Mononuclear cell (primary cell): Measurements from ENCODE around the gene NNMT. TPM values are rescaled to one million over a fixed set of nuclear protein-coding genes. Genes with fewer than 3 reads are reported as not detected.

Experiments
- H3K27me3 ChIP-seq: 2 replicates; pipeline ENCODE4 v1.6.0; 2011; ENCODE audit warnings: low read length, control low read depth; ENCODE audit not compliant: insufficient read depth
- H3K4me1 ChIP-seq: 2 replicates; pipeline ENCODE4 v1.5.1; 2011; ENCODE audit warnings: mild to moderate bottlenecking, low read length, control low read depth; ENCODE audit not compliant: insufficient read depth
- H3K4me3 ChIP-seq: 2 replicates; pipeline ENCODE4 v1.5.1; 2011; ENCODE audit warnings: mild to moderate bottlenecking, low read length, moderate library complexity
- H3K9me3 ChIP-seq: 2 replicates; pipeline ENCODE4 v1.5.1; 2011; ENCODE audit warnings: low read depth, mild to moderate bottlenecking, control low read depth, low read length
- total RNA-seq: library from RNA; depleted of rRNA; stranded (reverse); fragments of >200 nt; gene quantifications from one replicate; pipeline ENCODE4 v1.2.3, GENCODE V29; 2012

Gene NNMT
- 0.73 TPM for total RNA-seq

DNA sequence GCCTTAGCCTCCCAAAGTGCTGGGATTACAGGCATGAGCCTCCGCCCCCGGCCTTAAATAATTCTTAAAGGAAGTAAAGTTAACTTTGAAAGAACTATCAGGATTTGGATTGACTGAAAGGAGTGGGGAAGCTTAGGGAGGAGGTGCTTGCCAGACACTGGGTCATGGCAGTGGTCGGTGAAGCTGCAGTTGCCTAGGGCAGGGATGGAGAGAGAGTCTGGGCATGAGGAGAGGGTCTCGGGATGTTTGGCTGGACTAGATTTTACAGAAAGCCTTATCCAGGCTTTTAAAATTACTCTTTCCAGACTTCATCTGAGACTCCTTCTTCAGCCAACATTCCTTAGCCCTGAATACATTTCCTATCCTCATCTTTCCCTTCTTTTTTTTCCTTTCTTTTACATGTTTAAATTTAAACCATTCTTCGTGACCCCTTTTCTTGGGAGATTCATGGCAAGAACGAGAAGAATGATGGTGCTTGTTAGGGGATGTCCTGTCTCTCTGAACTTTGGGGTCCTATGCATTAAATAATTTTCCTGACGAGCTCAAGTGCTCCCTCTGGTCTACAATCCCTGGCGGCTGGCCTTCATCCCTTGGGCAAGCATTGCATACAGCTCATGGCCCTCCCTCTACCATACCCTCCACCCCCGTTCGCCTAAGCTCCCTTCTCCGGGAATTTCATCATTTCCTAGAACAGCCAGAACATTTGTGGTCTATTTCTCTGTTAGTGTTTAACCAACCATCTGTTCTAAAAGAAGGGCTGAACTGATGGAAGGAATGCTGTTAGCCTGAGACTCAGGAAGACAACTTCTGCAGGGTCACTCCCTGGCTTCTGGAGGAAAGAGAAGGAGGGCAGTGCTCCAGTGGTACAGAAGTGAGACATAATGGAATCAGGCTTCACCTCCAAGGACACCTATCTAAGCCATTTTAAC, at the start of gene NNMT:
NNMT (plus strand) TSS at position 724 of the 929 bp plus-strand sequence; CDS start at position 882, 158 bp downstream.
- no peaks in the 10 kb centered on the region for H3K4me1 ChIP-seq
- H3K27me3 ChIP-seq: no peaks in the 10 kb centered on the region
- H3K9me3 ChIP-seq: peaks cover under 1% of the 10 kb centered on the region
- H3K4me3 ChIP-seq: no peak within 1 kb of the TSS

DNA sequence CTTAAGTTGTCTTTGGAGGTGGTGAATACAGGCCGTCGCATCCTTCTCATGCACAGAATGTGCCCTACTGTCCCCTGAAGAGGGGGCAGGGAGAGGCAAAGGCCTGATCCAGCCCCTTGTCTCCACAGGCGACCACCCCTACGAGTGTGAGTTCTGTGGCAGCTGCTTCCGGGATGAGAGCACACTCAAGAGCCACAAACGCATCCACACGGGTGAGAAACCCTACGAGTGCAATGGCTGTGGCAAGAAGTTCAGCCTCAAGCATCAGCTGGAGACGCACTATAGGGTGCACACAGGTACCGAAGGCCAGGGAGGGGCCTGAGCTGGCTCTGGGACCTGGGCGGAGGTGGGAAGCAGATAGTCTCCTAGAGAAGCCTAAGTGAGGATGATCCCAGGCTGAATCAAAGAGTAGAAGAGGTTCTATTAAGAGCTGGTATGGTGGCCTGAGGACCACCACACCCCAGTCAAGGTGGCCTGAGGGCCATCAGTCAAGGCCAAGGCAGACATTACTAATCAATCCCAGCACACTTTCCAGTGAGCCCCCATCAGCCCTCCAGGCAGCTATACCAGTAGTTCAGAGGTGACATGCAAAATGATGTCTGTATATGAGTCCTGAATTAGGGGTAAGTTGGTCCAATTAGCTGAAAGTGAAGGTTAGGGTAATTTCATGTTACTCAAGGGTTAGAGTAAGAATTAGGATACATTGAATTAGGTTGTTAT, 49.0 kb upstream of the NNMT start:
- Histone ChIP-seq H3K4me3 (no peak overlapping the region), H3K4me1 (no peaks in the 10 kb centered on the region), H3K27me3 (no peaks in the 10 kb centered on the region)

DNA sequence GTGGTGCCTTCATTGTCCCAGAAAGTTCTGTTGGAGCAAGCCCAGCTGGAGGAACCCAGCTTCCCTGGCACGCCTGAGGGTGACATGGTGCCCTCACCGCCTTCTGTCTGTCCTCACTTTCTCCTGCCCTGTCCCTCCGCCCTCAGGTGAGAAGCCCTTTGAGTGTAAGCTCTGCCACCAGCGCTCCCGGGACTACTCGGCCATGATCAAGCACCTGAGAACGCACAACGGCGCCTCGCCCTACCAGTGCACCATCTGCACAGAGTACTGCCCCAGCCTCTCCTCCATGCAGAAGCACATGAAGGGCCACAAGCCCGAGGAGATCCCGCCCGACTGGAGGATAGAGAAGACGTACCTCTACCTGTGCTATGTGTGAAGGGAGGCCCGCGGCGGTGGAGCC, 46.0 kb upstream of the NNMT start:
- H3K27me3 ChIP-seq: no peaks in the 10 kb centered on the region
- H3K4me3 ChIP-seq: no peak overlapping the region
- H3K4me1 ChIP-seq: no peaks in the 10 kb centered on the region
- no peaks in the 10 kb centered on the region for H3K9me3 ChIP-seq

More for the DNA sequence above, 49.0 kb upstream of the NNMT start:
- H3K9me3 ChIP-seq: no peaks in the 10 kb centered on the region

DNA sequence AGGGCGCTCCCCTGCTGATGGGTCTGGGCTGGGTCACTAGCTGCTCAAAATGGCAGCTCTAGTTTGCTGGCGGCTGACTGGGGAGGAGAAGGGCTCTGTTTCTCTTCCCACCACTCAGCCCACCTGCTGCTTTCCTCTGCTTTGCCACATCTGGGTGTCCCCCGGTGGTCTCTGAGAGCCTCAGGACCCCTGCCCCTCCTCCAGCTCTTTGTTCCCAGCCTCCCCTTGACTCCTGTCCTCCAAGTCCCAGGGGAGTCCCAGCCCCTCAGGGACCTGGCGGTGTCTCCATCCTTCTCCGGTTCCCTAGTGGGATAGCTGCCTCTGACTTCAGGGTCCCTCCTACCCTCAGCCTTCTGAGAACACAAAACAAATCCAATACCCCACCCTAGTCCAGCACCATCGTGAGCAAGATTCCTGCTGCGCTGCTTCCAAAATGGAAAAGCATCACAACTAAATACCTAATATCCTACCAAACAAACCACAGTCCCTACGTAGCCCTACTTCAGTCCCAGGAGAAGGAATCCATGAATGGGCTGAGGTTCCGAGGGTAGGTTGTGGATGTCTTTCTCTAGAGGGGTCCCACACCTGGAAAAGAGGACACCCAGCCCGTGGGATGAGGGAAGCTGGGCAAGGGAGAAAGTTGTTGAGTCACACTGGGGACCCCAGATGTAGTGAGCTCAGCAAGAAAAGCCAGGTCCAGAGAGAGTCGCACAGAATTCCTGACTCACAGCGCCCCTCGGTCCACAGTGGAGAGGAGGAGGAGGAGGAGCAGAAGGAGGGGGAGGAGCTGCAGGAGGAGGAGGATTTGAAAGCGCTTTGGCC, 45.0 kb upstream of the NNMT start:
- H3K4me3 ChIP-seq: no peak overlapping the region
- no peaks in the 10 kb centered on the region for H3K9me3 ChIP-seq
- H3K27me3 ChIP-seq: no peaks in the 10 kb centered on the region
- H3K4me1 ChIP-seq: no peaks in the 10 kb centered on the region

DNA sequence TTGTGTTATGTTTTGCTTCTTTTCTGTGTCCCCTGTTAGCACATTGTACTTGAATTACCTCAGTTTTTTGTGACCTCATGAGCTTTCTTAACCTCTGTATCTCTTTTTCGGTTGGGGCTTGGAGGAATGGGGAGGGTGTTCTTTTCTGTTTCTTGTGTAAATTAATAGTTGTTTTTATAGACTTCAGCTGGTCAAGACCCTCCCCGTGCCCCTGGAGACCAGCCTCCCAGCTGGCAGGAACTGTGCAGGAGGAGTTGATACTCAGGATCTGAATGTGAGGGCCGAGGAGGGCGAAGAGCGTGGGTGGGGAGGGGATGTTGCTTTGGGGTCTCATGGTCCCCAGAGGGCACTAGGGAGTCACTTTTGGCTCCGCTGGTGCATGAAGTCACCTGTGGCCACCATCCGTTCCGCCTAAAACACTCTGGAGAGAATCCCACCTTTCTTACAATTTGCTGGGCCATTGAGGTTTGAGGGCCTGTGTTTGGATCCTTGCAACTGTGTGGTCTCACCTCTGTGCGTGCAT, 44.3 kb upstream of the NNMT start:
- H3K4me1 ChIP-seq: no peaks in the 10 kb centered on the region
- no peak overlapping the region for H3K4me3 ChIP-seq
- H3K27me3 ChIP-seq: no peaks in the 10 kb centered on the region
- H3K9me3 ChIP-seq: no peaks in the 10 kb centered on the region

DNA sequence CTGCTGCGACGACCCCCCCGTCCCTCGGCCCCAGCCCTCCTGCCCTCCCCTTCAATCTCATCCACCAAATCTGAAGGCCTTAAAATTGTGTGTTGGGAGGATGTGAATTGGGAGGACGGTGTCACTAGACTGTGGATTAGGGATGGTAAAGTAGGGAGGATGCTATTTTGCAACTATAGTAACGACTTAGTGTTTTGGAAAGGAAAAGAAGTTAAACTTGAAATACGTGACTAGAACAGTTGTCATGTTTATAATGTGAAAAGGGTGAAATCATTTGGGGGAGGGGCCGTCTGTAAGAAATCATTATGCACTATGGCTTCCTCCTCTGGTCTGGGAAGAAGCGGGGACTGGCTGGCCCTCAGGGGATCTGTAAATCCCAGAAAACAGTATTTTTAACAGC, 43.4 kb upstream of the NNMT start:
- no peaks in the 10 kb centered on the region for H3K4me1 ChIP-seq
- no peak overlapping the region for H3K4me3 ChIP-seq
- H3K9me3 ChIP-seq: no peaks in the 10 kb centered on the region
- no peaks in the 10 kb centered on the region for H3K27me3 ChIP-seq

DNA sequence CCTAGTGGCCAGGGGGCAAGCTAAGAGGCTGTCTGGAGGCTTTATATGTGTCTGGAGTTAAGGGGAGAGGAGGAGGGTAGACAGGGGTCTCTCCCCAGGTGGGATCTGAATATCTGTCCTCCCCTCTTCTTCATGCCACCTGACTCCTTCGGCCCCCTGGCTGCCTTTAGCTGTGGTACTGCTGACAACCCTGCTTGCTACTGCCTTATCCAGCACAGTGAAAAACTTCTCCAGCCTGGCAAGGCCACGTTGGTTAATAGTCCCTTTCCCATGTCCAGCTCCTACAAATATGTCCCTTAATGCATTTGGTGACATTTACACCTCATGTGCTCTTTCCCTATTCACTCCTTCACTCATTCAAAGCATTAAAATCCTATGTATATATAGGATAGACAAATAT, 42.4 kb upstream of the NNMT start:
- Histone ChIP-seq H3K9me3 (no peaks in the 10 kb centered on the region), H3K27me3 (no peaks in the 10 kb centered on the region), H3K4me1 (peaks cover 5% of the 10 kb centered on the region), H3K4me3 (no peak overlapping the region)

DNA sequence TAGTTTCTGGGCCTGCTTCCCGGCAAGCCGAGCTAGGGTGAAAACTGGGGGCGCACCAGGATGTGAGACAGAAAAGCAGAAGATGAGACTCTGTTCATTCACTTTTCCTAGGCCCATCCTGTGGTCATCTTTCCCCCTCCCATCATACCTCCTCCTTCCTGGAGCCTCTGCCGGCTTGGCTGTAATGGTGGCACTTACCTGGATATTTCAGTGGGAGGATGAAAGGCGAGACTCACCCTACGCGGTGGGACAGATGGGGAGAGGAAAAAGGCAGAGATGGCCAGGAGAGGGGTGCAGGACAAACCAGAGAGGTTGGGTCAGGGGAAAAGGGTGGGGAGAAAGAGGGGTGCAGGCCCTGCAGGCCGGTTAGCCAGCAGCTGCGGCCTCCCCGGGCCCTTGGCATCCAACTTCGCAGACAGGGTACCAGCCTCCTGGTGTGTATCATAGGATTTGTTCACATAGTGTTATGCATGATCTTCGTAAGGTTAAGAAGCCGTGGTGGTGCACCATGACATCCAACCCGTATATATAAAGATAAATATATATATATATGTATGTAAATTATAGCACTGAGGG, 41.5 kb upstream of the NNMT start:
- Histone ChIP-seq H3K9me3 (no peaks in the 10 kb centered on the region), H3K4me3 (no peak overlapping the region), H3K4me1 (peaks cover 9% of the 10 kb centered on the region), H3K27me3 (no peaks in the 10 kb centered on the region)

DNA sequence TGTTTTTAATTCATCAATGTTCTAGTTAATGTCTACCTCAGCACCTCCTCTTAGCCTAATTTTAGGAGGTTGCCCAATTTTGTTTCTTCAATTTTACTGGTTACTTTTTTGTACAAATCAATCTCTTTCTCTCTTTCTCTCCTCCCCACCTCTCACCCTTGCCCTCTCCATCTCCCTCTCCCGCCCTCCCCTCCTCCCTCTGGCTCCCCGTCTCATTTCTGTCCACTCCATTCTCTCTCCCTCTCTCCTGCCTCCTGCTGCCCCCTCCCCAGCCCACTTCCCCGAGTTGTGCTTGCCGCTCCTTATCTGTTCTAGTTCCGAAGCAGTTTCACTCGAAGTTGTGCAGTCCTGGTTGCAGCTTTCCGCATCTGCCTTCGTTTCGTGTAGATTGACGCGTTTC, 40.9 kb upstream of the NNMT start:
- H3K27me3 ChIP-seq: no peaks in the 10 kb centered on the region
- no peaks in the 10 kb centered on the region for H3K9me3 ChIP-seq
- H3K4me1 ChIP-seq: peaks cover 14% of the 10 kb centered on the region
- no peak overlapping the region for H3K4me3 ChIP-seq

DNA sequence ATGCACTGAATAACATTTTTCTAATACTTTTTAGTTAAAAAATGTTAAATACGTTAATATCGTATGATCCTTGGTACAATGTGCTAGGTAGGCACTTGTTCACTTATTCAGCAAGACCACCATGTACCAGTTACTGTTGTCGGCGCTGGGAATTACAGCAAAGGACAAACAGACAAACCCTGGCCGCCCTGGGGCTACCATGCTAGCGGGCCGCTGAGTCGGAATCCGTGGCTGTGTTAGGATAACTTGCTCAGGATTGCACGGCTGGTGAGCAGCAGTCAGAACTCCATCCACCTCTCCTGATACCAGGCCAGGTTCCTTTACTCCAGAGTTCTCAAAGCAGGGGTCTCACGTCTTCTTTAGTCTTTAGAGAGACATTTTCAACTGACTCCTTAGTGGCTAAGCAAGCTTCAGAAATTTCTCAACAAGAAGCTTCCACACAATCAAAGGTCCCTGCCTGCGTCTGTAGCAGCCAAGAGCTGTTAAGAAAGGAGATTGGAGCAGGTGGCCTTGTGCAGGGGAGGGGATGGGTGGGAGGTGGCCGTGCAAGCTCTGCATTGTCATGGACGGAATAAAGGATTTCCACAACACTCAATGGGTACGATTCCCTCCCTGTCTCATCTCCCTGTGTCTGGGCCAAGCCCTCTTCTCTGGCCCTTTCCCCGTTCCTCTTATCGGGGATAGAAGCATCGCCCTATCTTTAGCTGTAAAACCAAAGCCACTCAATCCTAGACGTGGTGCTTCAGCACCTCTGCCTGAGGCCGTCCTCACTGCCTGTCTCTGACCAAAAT, 39.8 kb upstream of the NNMT start:
- Histone ChIP-seq H3K9me3 (no peaks in the 10 kb centered on the region), H3K4me3 (no peak overlapping the region), H3K27me3 (no peaks in the 10 kb centered on the region), H3K4me1 (peaks cover 21% of the 10 kb centered on the region)

DNA sequence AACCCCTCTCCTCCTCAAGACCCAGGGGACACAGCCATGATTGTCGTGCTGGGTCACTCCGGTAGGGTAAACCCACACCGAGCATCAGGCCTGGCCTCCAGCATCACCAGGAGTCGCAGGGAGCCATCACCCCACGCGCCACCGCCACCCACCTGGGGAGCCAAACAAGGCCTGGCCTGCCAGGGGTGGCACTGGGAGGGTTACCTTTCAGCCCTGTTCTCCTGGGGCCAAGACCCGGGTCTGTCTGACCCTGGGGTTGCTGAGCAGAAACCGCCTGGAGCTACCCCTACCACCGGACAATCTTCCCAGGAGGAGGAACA, 39.3 kb upstream of the NNMT start:
- no peaks in the 10 kb centered on the region for H3K9me3 ChIP-seq
- H3K27me3 ChIP-seq: no peaks in the 10 kb centered on the region
- H3K4me1 ChIP-seq: peaks cover 21% of the 10 kb centered on the region
- no peak overlapping the region for H3K4me3 ChIP-seq

DNA sequence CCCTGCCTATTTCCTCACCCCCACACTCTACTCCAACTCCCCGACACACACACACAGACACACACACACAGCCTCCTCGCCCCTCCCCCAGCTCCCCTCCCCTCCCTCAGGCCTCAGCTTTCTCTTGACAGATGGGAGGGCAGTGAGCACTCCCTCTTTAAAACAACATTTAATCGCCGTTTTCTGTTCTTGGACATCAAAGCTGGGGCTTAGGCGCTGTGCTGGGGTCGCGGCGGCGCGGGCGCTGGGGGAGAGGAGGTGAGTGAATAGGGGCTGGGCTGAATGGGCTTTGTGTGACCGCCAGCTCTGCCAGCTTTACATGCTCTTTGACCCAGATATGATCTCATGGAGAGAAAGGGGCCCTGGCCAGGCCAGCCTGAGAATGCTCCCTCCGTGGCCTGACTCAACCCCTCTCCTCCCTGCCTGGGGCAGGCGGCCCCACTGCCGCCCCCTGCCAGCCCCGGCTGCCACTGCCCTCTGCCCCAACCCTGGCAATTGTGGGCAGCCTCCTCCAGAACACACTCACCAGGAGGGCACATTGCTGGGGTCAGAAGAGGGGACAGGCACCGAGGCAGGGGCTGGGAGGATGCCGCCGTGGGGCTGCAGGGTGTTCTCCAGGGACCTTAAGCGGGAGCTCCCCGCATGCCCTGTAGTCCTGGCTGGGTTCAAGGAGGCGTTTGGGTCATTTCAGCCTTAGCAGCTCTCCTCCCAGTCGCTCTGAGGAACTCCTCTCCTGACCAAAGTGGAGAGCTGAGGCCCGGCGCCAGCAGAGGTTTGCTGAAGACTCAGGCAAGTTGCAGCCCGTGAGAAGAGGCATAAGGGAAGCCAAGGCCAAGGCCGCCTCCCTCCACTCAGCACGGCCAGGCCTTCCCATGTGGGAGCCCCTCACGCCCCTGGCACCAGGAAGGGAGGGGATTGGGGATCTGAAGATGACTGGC, 38.3 kb upstream of the NNMT start:
- Histone ChIP-seq H3K9me3 (no peaks in the 10 kb centered on the region), H3K4me1 (peaks cover 21% of the 10 kb centered on the region), H3K4me3 (no peak overlapping the region), H3K27me3 (no peaks in the 10 kb centered on the region)

DNA sequence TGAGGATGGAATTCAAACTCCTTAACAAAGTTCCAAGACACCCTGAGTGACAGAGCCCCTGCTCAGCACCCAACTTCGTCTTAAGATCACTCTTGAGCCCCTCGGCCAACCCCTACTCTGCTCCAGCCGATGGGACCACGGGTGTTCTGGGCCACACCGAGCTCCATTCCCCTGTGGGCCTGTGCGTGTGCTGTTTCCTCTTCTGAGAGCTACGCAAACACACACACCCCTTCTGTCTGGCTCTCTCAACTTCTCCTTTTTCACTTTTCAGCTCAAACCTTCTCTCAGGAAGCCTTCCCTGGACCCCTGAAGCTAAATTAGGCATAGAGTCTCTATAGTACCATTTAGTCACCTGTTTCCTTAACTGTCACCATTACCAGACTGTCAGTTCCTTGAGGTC, 37.5 kb upstream of the NNMT start:
- H3K9me3 ChIP-seq: no peaks in the 10 kb centered on the region
- H3K4me1 ChIP-seq: peaks cover 21% of the 10 kb centered on the region
- H3K4me3 ChIP-seq: no peak overlapping the region
- H3K27me3 ChIP-seq: no peaks in the 10 kb centered on the region
